OCI-LY7 (cell line): ENCODE results near the gene JUNB. TPM values are rescaled to one million over a fixed set of nuclear protein-coding genes. Genes with fewer than 3 reads are reported as not detected.
A peak's percentile ranks its signal among the peaks of the same experiment; 100 is the strongest.

Experiments
- BruUV-seq: library from RNA; stranded (reverse); fragments of 400-500 nt; replicated peaks from 2 replicates; lab custom pipeline; 2021; lab: Mats Ljungman, UMichigan
- CTCF ChIA-PET: fragments of 300-600 bp; sonication (Branson Sonifier 250); formaldehyde crosslinking; loops from one replicate; lab custom pipeline; 2022; ENCODE audit warnings: antibody characterized with exemption; ENCODE audit not compliant: unreplicated experiment; lab: Charles Lee
- POLR2A ChIA-PET: fragments of 300-600 bp; sonication (Branson Sonifier 250); formaldehyde crosslinking; loops from one replicate; lab custom pipeline; 2022; ENCODE audit warnings: antibody characterized with exemption; lab: Charles Lee
- DNase-seq: peaks from one replicate; pipeline ENCODE4 v3.0.0-alpha.2; 2015; ENCODE audit warnings: low spot score
- H2AFZ ChIP-seq: fragments of 200-600 bp; sonication (generic), shearing (Covaris generic); 2 replicates; pipeline ENCODE4 v1.6.1; 2014; ENCODE audit warnings: mild to moderate bottlenecking, antibody characterized with exemption, low read length, moderate library complexity
- H3K27ac ChIP-seq: fragments of 200-600 bp; sonication (generic); 2 replicates; pipeline ENCODE4 v1.5.1; 2014; ENCODE audit warnings: mixed run types, low read depth, mild to moderate bottlenecking, moderate library complexity, low read length, inconsistent platforms; ENCODE audit not compliant: poor library complexity, severe bottlenecking
- H3K36me3 ChIP-seq: fragments of 200-600 bp; sonication (generic); 2 replicates; pipeline ENCODE4 v1.6.1; 2014; ENCODE audit warnings: mild to moderate bottlenecking, antibody characterized with exemption, low read length, moderate library complexity, mixed read lengths; ENCODE audit not compliant: insufficient read depth
- H3K4me1 ChIP-seq: fragments of 200-600 bp; sonication (generic); 2 replicates; pipeline ENCODE4 v1.5.1; 2014; ENCODE audit warnings: mild to moderate bottlenecking, low read length; ENCODE audit not compliant: insufficient read depth, poor library complexity, severe bottlenecking
- H3K4me2 ChIP-seq: fragments of 200-600 bp; sonication (generic); 2 replicates; pipeline ENCODE4 v1.6.1; 2014; ENCODE audit warnings: mild to moderate bottlenecking, low read length
- H3K4me3 ChIP-seq: fragments of 200-600 bp; sonication (generic); 2 replicates; pipeline ENCODE4 v1.5.1; 2014; ENCODE audit warnings: mild to moderate bottlenecking, low read depth, low read length; ENCODE audit not compliant: poor library complexity, severe bottlenecking
- H3K79me2 ChIP-seq: fragments of 200-600 bp; sonication (generic); 2 replicates; pipeline ENCODE4 v1.6.1; 2016; ENCODE audit warnings: low read depth, mild to moderate bottlenecking, low read length, moderate library complexity, mixed read lengths; ENCODE audit not compliant: insufficient read depth
- H3K9me2 ChIP-seq: fragments of 200-600 bp; sonication (generic); 2 replicates; pipeline ENCODE4 v1.6.1; 2016; ENCODE audit warnings: mild to moderate bottlenecking, low read length, mixed read lengths; ENCODE audit not compliant: insufficient read depth
- H3K9me3 ChIP-seq: fragments of 200-600 bp; sonication (generic); 2 replicates; pipeline ENCODE4 v1.6.1; 2014; ENCODE audit warnings: mild to moderate bottlenecking, mixed run types, low read length, mixed read lengths
- H4K20me1 ChIP-seq: fragments of 200-600 bp; sonication (generic); 2 replicates; pipeline ENCODE4 v1.6.1; 2014; ENCODE audit warnings: mild to moderate bottlenecking, antibody characterized with exemption, low read length, moderate library complexity, mixed read lengths; ENCODE audit not compliant: insufficient read depth
- EZH2phosphoT487 ChIP-seq: fragments of 200-600 bp; sonication (generic); IDR thresholded peaks from 2 replicates; pipeline ENCODE4 v1.6.1; 2018; ENCODE audit warnings: low read depth, borderline replicate concordance, mild to moderate bottlenecking, mixed run types, antibody characterized with exemption, low read length, moderate library complexity, mixed read lengths
- intact Hi-C: fragments of 100-400 bp; cut with micrococcal nuclease; formaldehyde crosslinking; loops from one replicate; pipeline ENCODE4 v1.10.0; 2022; ENCODE audit not compliant: unreplicated experiment
- total RNA-seq, 2 experiments: library from RNA; depleted of rRNA in 1 of 2; stranded (reverse); fragments of >200 nt in 1 of 2; shearing (Covaris generic) in 1 of 2; gene quantifications; 2 replicates each; pipeline ENCODE4 v1.2.3, GENCODE V29; 2014 to 2022
- TF ChIP-seq, protein P1 (sequence below): fragments of 200-600 bp; sonication (generic); conservative IDR thresholded peaks from 2 replicates; pipeline ENCODE4 v1.5.1; 2014; ENCODE audit warnings: mild to moderate bottlenecking, antibody characterized with exemption, low read length, moderate library complexity, mixed read lengths

Gene JUNB
- total RNA-seq, 2 experiments from 2014 or later = 31.8 to 45.5 TPM

DNA sequence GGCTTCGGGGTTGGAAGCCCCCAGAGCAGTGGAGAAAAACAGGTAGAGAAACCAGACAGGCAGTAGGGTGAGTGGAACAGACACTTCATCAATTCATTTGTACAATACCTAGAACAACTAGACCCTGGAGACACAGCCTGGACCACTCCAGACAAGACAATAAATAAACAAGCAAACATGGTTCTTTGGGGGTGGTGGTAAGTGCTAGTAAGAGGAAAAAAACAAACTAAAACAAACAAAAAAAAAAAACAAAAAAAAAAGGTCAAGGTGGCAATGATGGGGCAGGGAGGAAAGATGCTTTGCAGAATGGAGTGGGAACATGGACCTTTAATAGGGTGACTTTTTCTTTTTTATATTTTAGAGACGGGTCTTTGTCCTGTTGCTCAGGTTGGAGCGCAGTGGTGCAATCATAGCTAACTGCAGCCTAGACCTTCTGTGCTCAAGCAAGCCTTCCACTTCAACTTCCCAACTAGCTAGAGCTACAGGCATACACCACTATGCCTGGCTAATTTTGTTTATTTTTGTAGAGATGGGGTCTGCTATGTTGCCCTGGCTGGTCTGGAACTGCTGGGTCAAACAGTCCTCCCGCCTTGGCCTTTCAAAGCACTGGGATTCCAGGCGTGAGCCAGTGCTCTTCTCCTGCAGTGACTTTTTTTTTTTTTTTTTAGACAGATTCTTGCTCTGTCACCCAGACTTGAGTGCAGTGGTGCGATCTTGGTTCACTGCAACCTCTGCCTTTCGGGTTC lies 3.1 kb downstream of the JUNB start:
- no TSS peak for BruUV-seq
- H3K27ac ChIP-seq = peak overlapping the region; percentile 24
- H2AFZ ChIP-seq = no peak overlapping the region
- peak overlapping the region; percentile 95 for H3K4me2 ChIP-seq
- TF ChIP-seq, protein P1, sequence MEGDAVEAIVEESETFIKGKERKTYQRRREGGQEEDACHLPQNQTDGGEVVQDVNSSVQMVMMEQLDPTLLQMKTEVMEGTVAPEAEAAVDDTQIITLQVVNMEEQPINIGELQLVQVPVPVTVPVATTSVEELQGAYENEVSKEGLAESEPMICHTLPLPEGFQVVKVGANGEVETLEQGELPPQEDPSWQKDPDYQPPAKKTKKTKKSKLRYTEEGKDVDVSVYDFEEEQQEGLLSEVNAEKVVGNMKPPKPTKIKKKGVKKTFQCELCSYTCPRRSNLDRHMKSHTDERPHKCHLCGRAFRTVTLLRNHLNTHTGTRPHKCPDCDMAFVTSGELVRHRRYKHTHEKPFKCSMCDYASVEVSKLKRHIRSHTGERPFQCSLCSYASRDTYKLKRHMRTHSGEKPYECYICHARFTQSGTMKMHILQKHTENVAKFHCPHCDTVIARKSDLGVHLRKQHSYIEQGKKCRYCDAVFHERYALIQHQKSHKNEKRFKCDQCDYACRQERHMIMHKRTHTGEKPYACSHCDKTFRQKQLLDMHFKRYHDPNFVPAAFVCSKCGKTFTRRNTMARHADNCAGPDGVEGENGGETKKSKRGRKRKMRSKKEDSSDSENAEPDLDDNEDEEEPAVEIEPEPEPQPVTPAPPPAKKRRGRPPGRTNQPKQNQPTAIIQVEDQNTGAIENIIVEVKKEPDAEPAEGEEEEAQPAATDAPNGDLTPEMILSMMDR = no peak
- no peak for TF ChIP-seq EZH2phosphoT487
- peaks cover 10% of the 10 kb centered on the region; the same call in 1 of the 2 replicates for H3K36me3 ChIP-seq
- peaks cover 34% of the 10 kb centered on the region for H3K4me1 ChIP-seq
- intact Hi-C loops = loop anchor here (5.0 kb wide), 1 partner anchor 72 kb away; the partner anchor contains the start of gene TNPO2
- no peaks in the 10 kb centered on the region for H3K9me2 ChIP-seq
- peak overlapping the region; percentile 84 for H3K4me3 ChIP-seq
- CTCF ChIA-PET = no interaction called here
- POLR2A ChIA-PET = no interaction called here
- H3K79me2 ChIP-seq = peaks cover 8% of the 10 kb centered on the region
- no peaks in the 10 kb centered on the region; the same call in 1 of the 2 replicates for H4K20me1 ChIP-seq
- no peaks in the 10 kb centered on the region for H3K9me3 ChIP-seq
- no peak for DNase-seq

- no peak overlapping the region for H3K4me3 ChIP-seq
- no peak for TF ChIP-seq EZH2phosphoT487
- TF ChIP-seq, protein P1 = no peak
- peaks cover 29% of the 10 kb centered on the region for H3K4me1 ChIP-seq
- peaks cover 16% of the 10 kb centered on the region; the same call in 1 of the 2 replicates for H3K36me3 ChIP-seq
- no TSS peak for BruUV-seq
- CTCF ChIA-PET = no interaction called here
- H3K9me3 ChIP-seq = no peaks in the 10 kb centered on the region
- no peaks in the 10 kb centered on the region; the same call in 1 of the 2 replicates for H4K20me1 ChIP-seq
- DNase-seq = no peak
- H3K27ac ChIP-seq = no peak overlapping the region
- H3K79me2 ChIP-seq = peaks cover 8% of the 10 kb centered on the region
- no peak overlapping the region for H3K4me2 ChIP-seq
- POLR2A ChIA-PET = interaction anchor here (0.7 kb wide), 1 partner anchor 8 kb away, joined by 3 read pairs; no protein-coding TSS in a partner anchor
- intact Hi-C loops = loop anchor here (5.0 kb wide), 1 partner anchor 73 kb away; the partner anchor contains the start of gene TNPO2
- H2AFZ ChIP-seq = no peak overlapping the region
- no peaks in the 10 kb centered on the region for H3K9me2 ChIP-seq
Measured at GRCh38 chr19:12794971-12795381, 3.7 kb downstream of the JUNB start.
